Measurements from ENCODE around the gene ABCD3. TPM values are rescaled to one million over a fixed set of nuclear protein-coding genes. Genes with fewer than 3 reads are reported as not detected.
A peak's percentile ranks its signal among the peaks of the same experiment; 100 is the strongest.

ABCD3 gene
- polyA plus RNA-seq, 2 of the 4 experiments (the other 2 are of a cell fraction): 31.3 to 44.8 TPM

- peak overlapping the region; percentile 74 for H3K4me2 ChIP-seq
- DNase-seq (ENCODE audit: low read depth in 1 of 2, low spot score in 1 of 2): peak; percentile 66 to 93
- ChIA-PET CTCF (interaction anchor here (1.4 to 2.6 kb wide), 3 partner anchors 8 to 338 kb away, joined by 3 to 13 read pairs (median 5); no protein-coding TSS in a partner anchor), POLR2A (interaction anchor here (1.0 to 1.5 kb wide), 2 partner anchors 34 to 36 kb away, joined by 3 to 12 read pairs; partner anchors contain the start of gene ABCD3)
- peaks cover 2% of the 10 kb centered on the region; the same call in 1 of the 3 replicates for H3K9me3 ChIP-seq
- peak; percentile 98 for ATAC-seq
- 0% methylated on average over 4 of the region's 4 CpGs for WGBS (ENCODE audit: missing lambda C conversion rate)
- H3K4me3 ChIP-seq: no peak overlapping the region
- peak overlapping the region; percentile 96 to 97 for H3K27ac ChIP-seq
- FAIRE-seq: peak; percentile 49
- peaks cover 33% of the 10 kb centered on the region for H3K4me1 ChIP-seq
- TF ChIP-seq HOXB5 (CRISPR knock-in tag; IDR thresholded peaks at IDR 0.05) (no peak), ELK1 (IDR thresholded peaks at IDR 0.05; ENCODE audit: low read depth, low read length) (no peak), FOSL2 (IDR thresholded peaks at IDR 0.05) (peak; percentile 21; the same call in 1 of the 2 replicates), FOSL2 (CRISPR knock-in tag; IDR thresholded peaks at IDR 0.05) (peak; percentile 75), HMGXB4 (CRISPR knock-in tag; IDR thresholded peaks at IDR 0.05; ENCODE audit: borderline replicate concordance) (no peak), SMC3 (IDR thresholded peaks at IDR 0.05) (0 out of 3 replicates have a peak, but pooled peaks have one; percentile 21), JUNB (IDR thresholded peaks at IDR 0.05) (peak; percentile 67), RAD21 (conservative IDR thresholded peaks at IDR 0.05 in 1 of 2, IDR thresholded peaks at IDR 0.05 in 1 of 2) (0 out of 5 replicates have a peak, but pooled peaks have one; percentile 20 to 32), JUN (IDR thresholded peaks at IDR 0.05) (peak; percentile 69 to 72; a peak in 2 of 5 replicates), KDM5A (IDR thresholded peaks at IDR 0.05) (no peak), EP300 (IDR thresholded peaks at IDR 0.05) (peak; percentile 49 to 61; a peak in 2 of 5 replicates), KDM1A (IDR thresholded peaks at IDR 0.05; ENCODE audit: low read depth) (no peak), MAX (IDR thresholded peaks at IDR 0.05) (peak; percentile 27; the same call in 1 of the 2 replicates), GATA3 (IDR thresholded peaks at IDR 0.05; ENCODE audit: borderline replicate concordance) (peak; percentile 89), CEBPB (IDR thresholded peaks at IDR 0.05) (peak in 1 of 2 experiments; percentile 83; a peak in 2 of 4 replicates), BCL3 (IDR thresholded peaks at IDR 0.05) (peak; percentile 38; the same call in 2 of the 3 replicates), CHD4 (IDR thresholded peaks at IDR 0.05; ENCODE audit: borderline replicate concordance) (no peak)
Measured at GRCh38 chr1:94383966-94384408, 34.2 kb upstream of the ABCD3 start.

- Histone ChIP-seq H3K4me1 (peaks cover 33% of the 10 kb centered on the region), H3K4me2 (peak overlapping the region; percentile 74), H3K4me3 (no peak overlapping the region), H3K27ac (peak overlapping the region; percentile 96 to 97), H3K9me3 (peaks cover 6% of the 10 kb centered on the region; the same call in 1 of the 3 replicates)
- WGBS (ENCODE audit: missing lambda C conversion rate): 26% methylated on average over 4 of the region's 4 CpGs
- FAIRE-seq (no peak), ATAC-seq (peak; percentile 51 to 61; a peak in 4 of 6 replicates), DNase-seq (ENCODE audit: low read depth in 1 of 2, low spot score in 1 of 2) (peak; percentile 0 to 14)
- CTCF ChIA-PET: interaction anchor here (1.4 to 2.6 kb wide), 3 partner anchors 9 to 339 kb away, joined by 3 to 13 read pairs (median 5); no protein-coding TSS in a partner anchor
- TF ChIP-seq ESRRA (IDR thresholded peaks at IDR 0.05; ENCODE audit: borderline replicate concordance, low read length) (no peak), MAX (IDR thresholded peaks at IDR 0.05) (0 out of 2 replicates have a peak, but pooled peaks have one; percentile 39), ZNF302 (CRISPR knock-in tag; IDR thresholded peaks at IDR 0.05) (peak; percentile 55; the same call in 1 of the 2 replicates)
- POLR2A ChIA-PET: interaction anchor here (1.0 to 1.5 kb wide), 2 partner anchors 33 to 36 kb away, joined by 3 to 12 read pairs; partner anchors contain the start of gene ABCD3
Measured at GRCh38 chr1:94384485-94385265, 33.5 kb upstream of the ABCD3 start.

Measured in A549 (cell line).